ENCODE data around the gene NELFB.
"Not testable (repeated sequence)": the region's sequence is repeated elsewhere in the genome, so short reads cannot be mapped to it uniquely, and the experiment has no call there.

NELFB gene

GRCh38 chr9:137256856-137257255 lies 1.7 kb downstream of the NELFB start:
- in situ Hi-C loops (cut with MboI; ENCODE audit: low sequenced_read_pairs, unreplicated experiment), result no loop called here
- no peak for DNase-seq (ENCODE audit: low spot score)
- no peak for TF ChIP-seq CTCF (IDR thresholded peaks at IDR 0.05; ENCODE audit: borderline replicate concordance, control extremely low read depth, extremely low read depth, insufficient read depth, missing control alignments)

- DNase-seq (ENCODE audit: low spot score); in situ Hi-C loops (cut with MboI; ENCODE audit: low sequenced_read_pairs, unreplicated experiment): not testable (repeated sequence)
Observed at GRCh38 chr9:137262173-137262908, 7.2 kb downstream of the NELFB start.

GRCh38 chr9:137262909-137263285 lies 7.8 kb downstream of the NELFB start:
- in situ Hi-C loops (cut with MboI; ENCODE audit: low sequenced_read_pairs, unreplicated experiment), result no loop called here
- no peak for DNase-seq (ENCODE audit: low spot score)
- TF ChIP-seq CTCF (IDR thresholded peaks at IDR 0.05; ENCODE audit: borderline replicate concordance, control extremely low read depth, extremely low read depth, insufficient read depth, missing control alignments), result no peak

GRCh38 chr9:137263506-137263905 lies 8.4 kb downstream of the NELFB start:
- no peak for TF ChIP-seq CTCF (IDR thresholded peaks at IDR 0.05; ENCODE audit: borderline replicate concordance, control extremely low read depth, extremely low read depth, insufficient read depth, missing control alignments)
- in situ Hi-C loops (cut with MboI; ENCODE audit: low sequenced_read_pairs, unreplicated experiment), result no loop called here
- no peak for DNase-seq (ENCODE audit: low spot score)

- no peak for DNase-seq (ENCODE audit: low spot score)
- in situ Hi-C loops (cut with MboI; ENCODE audit: low sequenced_read_pairs, unreplicated experiment), result no loop called here
- TF ChIP-seq CTCF (IDR thresholded peaks at IDR 0.05; ENCODE audit: borderline replicate concordance, control extremely low read depth, extremely low read depth, insufficient read depth, missing control alignments), result no peak
Observed at GRCh38 chr9:137264067-137264466, 8.9 kb downstream of the NELFB start.

GRCh38 chr9:137265496-137266161 lies 10.5 kb downstream of the NELFB start:
- DNase-seq (ENCODE audit: low spot score), result no peak
- in situ Hi-C loops (cut with MboI; ENCODE audit: low sequenced_read_pairs, unreplicated experiment), result no loop called here
- no peak for TF ChIP-seq CTCF (IDR thresholded peaks at IDR 0.05; ENCODE audit: borderline replicate concordance, control extremely low read depth, extremely low read depth, insufficient read depth, missing control alignments)

- no peak for TF ChIP-seq CTCF (IDR thresholded peaks at IDR 0.05; ENCODE audit: borderline replicate concordance, control extremely low read depth, extremely low read depth, insufficient read depth, missing control alignments)
- in situ Hi-C loops (cut with MboI; ENCODE audit: low sequenced_read_pairs, unreplicated experiment), result no loop called here
- no peak for DNase-seq (ENCODE audit: low spot score)
Observed at GRCh38 chr9:137266162-137266527, 11.0 kb downstream of the NELFB start.

Data from GM13976 (cell line).